Panc1 (cell line): ENCODE results near the gene RFX8. TPM values are rescaled to one million over a fixed set of nuclear protein-coding genes. Genes with fewer than 3 reads are reported as not detected.

Source experiments
- ATAC-seq: fragments of 200-7000 bp; cut with Tn5 transposase; 2 replicates; pipeline ENCODE4 v1.9.1; 2020; ENCODE audit warnings: mild to moderate bottlenecking, moderate library complexity
- BruUV-seq: library from RNA; stranded (reverse); fragments of 400-500 nt; replicated peaks from 2 replicates; lab custom pipeline; 2021; lab: Mats Ljungman, UMichigan
- CTCF ChIA-PET: fragments of 300-600 bp; sonication (Branson Sonifier 250); formaldehyde crosslinking; loops from one replicate; lab custom pipeline; 2022; ENCODE audit warnings: antibody characterized with exemption; lab: Charles Lee
- POLR2A ChIA-PET: fragments of 300-600 bp; sonication (Branson Sonifier 250); formaldehyde crosslinking; loops from one replicate; lab custom pipeline; 2022; ENCODE audit warnings: antibody characterized with exemption; lab: Charles Lee
- DNase-seq: peaks from one replicate; pipeline ENCODE4 v3.0.0-alpha.2; 2010; ENCODE audit warnings: low read depth, low spot score
- H3K27ac ChIP-seq: 2 replicates; pipeline ENCODE4 v1.5.1; 2011; ENCODE audit warnings: mild to moderate bottlenecking, low read length, inconsistent platforms
- H3K27me3 ChIP-seq: fragments of 200-500 bp; sonication (Bioruptor generic); 2 replicates; pipeline ENCODE4 v1.6.0; 2014; ENCODE audit warnings: low read length, inconsistent platforms; ENCODE audit not compliant: control insufficient read depth, insufficient read depth
- H3K36me3 ChIP-seq: fragments of 200-500 bp; sonication (Bioruptor generic); 2 replicates; pipeline ENCODE4 v1.5.1; 2014; ENCODE audit warnings: inconsistent platforms, mild to moderate bottlenecking, low read length, moderate library complexity; ENCODE audit not compliant: control insufficient read depth, insufficient read depth
- H3K4me1 ChIP-seq: 2 replicates; pipeline ENCODE4 v1.5.1; 2011; ENCODE audit warnings: inconsistent platforms, mild to moderate bottlenecking, low read length, moderate library complexity; ENCODE audit not compliant: control insufficient read depth, insufficient read depth
- H3K4me3 ChIP-seq, 2 experiments: 2 replicates each; pipeline ENCODE4 v1.5.1; 2011 to 2012; ENCODE audit warnings: low read depth in 2 of 2, low read length in 2 of 2, mild to moderate bottlenecking in 2 of 2, inconsistent platforms in 1 of 2, moderate library complexity in 1 of 2
- H3K9me3 ChIP-seq: fragments of 200-500 bp; sonication (Bioruptor generic); 2 replicates; pipeline ENCODE4 v1.5.1; 2014; ENCODE audit warnings: low read depth, mild to moderate bottlenecking, inconsistent platforms, low read length, moderate library complexity; ENCODE audit not compliant: control insufficient read depth, insufficient read depth
- POLR2AphosphoS5 ChIP-seq: IDR thresholded peaks from 2 replicates; pipeline ENCODE4 v1.6.1; 2012; ENCODE audit warnings: mild to moderate bottlenecking, low read depth, low read length, moderate library complexity
- SIN3A ChIP-seq: IDR thresholded peaks from 2 replicates; pipeline ENCODE4 v1.6.1; 2012; ENCODE audit warnings: low read depth, mild to moderate bottlenecking, low read length, moderate library complexity, borderline replicate concordance; ENCODE audit not compliant: insufficient read depth
- TCF7L2 ChIP-seq: IDR thresholded peaks from 2 replicates; pipeline ENCODE4 v1.6.1; 2011; ENCODE audit warnings: mild to moderate bottlenecking, low read depth, low read length, inconsistent platforms
- in situ Hi-C: cut with HindIII; loops from 2 replicates; pipeline ENCODE4 v1.10.0; 2016; ENCODE audit warnings: low sequenced_read_pairs, low pct_unique_long_range_greater_than_20kb
- intact Hi-C: fragments of 100-400 bp; cut with micrococcal nuclease; formaldehyde crosslinking; loops from one replicate; pipeline ENCODE4 v1.10.0; 2022; ENCODE audit not compliant: unreplicated experiment
- total RNA-seq: library from RNA; stranded (reverse); gene quantifications from one replicate; pipeline ENCODE4 v1.2.1, GENCODE V29; 2021; ENCODE audit not compliant: unreplicated experiment
- TF ChIP-seq, protein P1 (sequence below), 2 experiments: IDR thresholded peaks; 2 replicates each; pipeline ENCODE4 v1.6.1; 2011 to 2012; ENCODE audit warnings: low read depth in 2 of 2, control low read depth in 1 of 2, low read length in 1 of 2, mild to moderate bottlenecking in 1 of 2, moderate library complexity in 1 of 2; ENCODE audit not compliant: insufficient read depth in 1 of 2
- TF ChIP-seq, protein P2 (sequence below): fragments of 450-650 bp; IDR thresholded peaks from 2 replicates; pipeline ENCODE4 v1.5.1; 2017; ENCODE audit warnings: mild to moderate bottlenecking

RFX8 gene
- total RNA-seq, 1 experiment from 2014 or later, result not detected

DNA sequence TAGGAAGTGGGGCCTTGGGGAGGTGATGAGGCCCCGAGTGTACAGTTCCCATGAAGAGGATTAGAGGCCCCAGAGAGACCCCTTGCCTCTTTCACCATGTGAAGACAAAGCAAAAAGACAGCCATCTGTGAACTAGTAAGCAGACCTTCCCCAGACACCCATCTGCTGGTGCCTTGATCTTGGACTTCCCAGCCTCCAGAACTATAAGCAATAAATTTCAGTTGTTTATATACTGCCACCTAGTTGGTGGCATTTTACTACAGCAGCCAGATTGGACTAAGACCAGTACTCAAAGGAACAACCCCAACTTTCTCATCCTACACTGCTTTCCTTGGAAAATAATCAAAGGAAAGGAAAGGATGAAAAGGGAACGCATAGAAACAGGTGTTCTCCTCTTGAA is 59.7 kb downstream of the RFX8 start:
- ChIA-PET POLR2A (no interaction called here), CTCF (interaction anchor here (1.0 kb wide), 1 partner anchor 73 kb away, joined by 4 read pairs; no protein-coding TSS in a partner anchor)
- H3K4me1 ChIP-seq, result no peaks in the 10 kb centered on the region
- ATAC-seq (no peak), DNase-seq (no peak)
- BruUV-seq, result no TSS peak
- no peak overlapping the region for H3K27ac ChIP-seq
- no peaks in the 10 kb centered on the region for H3K36me3 ChIP-seq
- H3K27me3 ChIP-seq, result peaks cover 3% of the 10 kb centered on the region; the same call in 1 of the 2 replicates
- TF ChIP-seq, protein P1, sequence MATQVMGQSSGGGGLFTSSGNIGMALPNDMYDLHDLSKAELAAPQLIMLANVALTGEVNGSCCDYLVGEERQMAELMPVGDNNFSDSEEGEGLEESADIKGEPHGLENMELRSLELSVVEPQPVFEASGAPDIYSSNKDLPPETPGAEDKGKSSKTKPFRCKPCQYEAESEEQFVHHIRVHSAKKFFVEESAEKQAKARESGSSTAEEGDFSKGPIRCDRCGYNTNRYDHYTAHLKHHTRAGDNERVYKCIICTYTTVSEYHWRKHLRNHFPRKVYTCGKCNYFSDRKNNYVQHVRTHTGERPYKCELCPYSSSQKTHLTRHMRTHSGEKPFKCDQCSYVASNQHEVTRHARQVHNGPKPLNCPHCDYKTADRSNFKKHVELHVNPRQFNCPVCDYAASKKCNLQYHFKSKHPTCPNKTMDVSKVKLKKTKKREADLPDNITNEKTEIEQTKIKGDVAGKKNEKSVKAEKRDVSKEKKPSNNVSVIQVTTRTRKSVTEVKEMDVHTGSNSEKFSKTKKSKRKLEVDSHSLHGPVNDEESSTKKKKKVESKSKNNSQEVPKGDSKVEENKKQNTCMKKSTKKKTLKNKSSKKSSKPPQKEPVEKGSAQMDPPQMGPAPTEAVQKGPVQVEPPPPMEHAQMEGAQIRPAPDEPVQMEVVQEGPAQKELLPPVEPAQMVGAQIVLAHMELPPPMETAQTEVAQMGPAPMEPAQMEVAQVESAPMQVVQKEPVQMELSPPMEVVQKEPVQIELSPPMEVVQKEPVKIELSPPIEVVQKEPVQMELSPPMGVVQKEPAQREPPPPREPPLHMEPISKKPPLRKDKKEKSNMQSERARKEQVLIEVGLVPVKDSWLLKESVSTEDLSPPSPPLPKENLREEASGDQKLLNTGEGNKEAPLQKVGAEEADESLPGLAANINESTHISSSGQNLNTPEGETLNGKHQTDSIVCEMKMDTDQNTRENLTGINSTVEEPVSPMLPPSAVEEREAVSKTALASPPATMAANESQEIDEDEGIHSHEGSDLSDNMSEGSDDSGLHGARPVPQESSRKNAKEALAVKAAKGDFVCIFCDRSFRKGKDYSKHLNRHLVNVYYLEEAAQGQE (IDR thresholded peaks at IDR 0.05; ENCODE audit: insufficient read depth in 1 of 2, low read depth in 2 of 2, low read length in 1 of 2), result no peak
- TF ChIP-seq, protein P2, sequence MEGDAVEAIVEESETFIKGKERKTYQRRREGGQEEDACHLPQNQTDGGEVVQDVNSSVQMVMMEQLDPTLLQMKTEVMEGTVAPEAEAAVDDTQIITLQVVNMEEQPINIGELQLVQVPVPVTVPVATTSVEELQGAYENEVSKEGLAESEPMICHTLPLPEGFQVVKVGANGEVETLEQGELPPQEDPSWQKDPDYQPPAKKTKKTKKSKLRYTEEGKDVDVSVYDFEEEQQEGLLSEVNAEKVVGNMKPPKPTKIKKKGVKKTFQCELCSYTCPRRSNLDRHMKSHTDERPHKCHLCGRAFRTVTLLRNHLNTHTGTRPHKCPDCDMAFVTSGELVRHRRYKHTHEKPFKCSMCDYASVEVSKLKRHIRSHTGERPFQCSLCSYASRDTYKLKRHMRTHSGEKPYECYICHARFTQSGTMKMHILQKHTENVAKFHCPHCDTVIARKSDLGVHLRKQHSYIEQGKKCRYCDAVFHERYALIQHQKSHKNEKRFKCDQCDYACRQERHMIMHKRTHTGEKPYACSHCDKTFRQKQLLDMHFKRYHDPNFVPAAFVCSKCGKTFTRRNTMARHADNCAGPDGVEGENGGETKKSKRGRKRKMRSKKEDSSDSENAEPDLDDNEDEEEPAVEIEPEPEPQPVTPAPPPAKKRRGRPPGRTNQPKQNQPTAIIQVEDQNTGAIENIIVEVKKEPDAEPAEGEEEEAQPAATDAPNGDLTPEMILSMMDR, result no peak
- TF ChIP-seq POLR2AphosphoS5, result no peak
- no peak for TF ChIP-seq TCF7L2
- TF ChIP-seq SIN3A, result no peak
- in situ Hi-C loops, result no loop called here
- intact Hi-C loops, result loop anchor here (10.0 kb wide), 1 partner anchor 420 kb away; no protein-coding TSS in a partner anchor
- H3K9me3 ChIP-seq, result no peaks in the 10 kb centered on the region
- H3K4me3 ChIP-seq, result no peak overlapping the region

DNA sequence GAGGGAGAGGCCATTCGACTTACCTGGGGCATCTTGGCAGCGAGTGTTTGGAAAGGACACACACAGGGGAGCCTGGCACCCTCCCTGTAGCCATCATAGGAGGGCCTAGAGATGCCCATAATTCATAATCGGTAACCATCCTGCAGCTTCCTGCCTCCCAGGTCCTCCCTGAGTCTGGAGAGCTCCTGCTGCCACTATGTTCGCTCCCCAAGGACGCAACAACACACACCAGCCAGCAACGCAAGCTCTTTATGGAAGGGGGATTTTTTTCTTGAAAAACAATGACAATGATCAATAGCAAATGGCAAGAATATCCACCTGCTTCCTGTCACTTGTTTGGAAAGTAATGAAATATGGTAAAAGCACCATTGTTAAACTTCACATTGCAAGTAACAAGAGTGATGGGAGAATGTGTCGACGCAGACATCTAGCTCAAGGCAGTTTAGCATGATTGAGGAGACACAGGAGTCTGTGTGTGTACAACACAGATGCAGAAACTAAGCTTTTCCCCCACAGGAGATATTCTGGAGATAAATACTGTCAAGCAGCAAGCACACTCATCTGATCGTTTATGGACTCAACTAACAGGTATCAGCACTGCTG is 62.7 kb downstream of the RFX8 start:
- TF ChIP-seq SIN3A, result no peak
- no peak for TF ChIP-seq POLR2AphosphoS5
- TF ChIP-seq, protein P2, result no peak
- no peak for TF ChIP-seq TCF7L2
- TF ChIP-seq, protein P1 (IDR thresholded peaks at IDR 0.05; ENCODE audit: insufficient read depth in 1 of 2, low read depth in 2 of 2, low read length in 1 of 2), result no peak
- Histone ChIP-seq H3K9me3 (no peaks in the 10 kb centered on the region), H3K27me3 (peaks cover 5% of the 10 kb centered on the region), H3K36me3 (no peaks in the 10 kb centered on the region), H3K4me3 (no peak overlapping the region), H3K27ac (no peak overlapping the region), H3K4me1 (no peaks in the 10 kb centered on the region)
- in situ Hi-C loops, result no loop called here
- BruUV-seq, result no TSS peak
- ChIA-PET CTCF (no interaction called here), POLR2A (no interaction called here)
- intact Hi-C loops, result loop anchor here (10.0 kb wide), 1 partner anchor 423 kb away; no protein-coding TSS in a partner anchor
- DNase-seq (no peak), ATAC-seq (no peak)
